ENCODE data around the gene CALHM6.

CALHM6 gene

GRCh38 chr6:116436586-116436985 lies 24.6 kb upstream of the CALHM6 start:
- Mint-ChIP-seq H3K27me3 (no peaks in the 10 kb centered on the region), H3K36me3 (ENCODE audit: low read depth) (no peaks in the 10 kb centered on the region), H3K9me3 (no peaks in the 10 kb centered on the region), H3K4me1 (ENCODE audit: low read depth) (no peaks in the 10 kb centered on the region), H3K27ac (no peak overlapping the region), H3K4me3 (no peak overlapping the region)
- no peak for DNase-seq

DNA sequence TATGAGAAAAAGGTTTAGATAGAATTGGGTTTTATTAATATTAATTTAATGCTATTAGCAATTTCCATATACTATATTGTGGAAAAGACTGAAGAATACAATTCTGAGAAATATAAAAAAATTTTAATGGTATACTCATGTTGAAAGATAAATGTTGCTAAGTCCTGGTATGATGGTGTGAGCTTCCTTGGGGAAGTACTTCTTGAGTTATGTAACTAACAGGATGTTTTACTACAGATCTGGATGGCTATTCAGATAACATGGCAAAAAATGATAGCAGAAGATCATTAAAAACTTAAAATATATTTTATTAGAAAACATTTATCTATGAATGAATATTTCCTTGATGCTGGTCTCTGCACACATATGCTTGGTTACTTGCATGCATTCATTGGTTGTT lies 23.5 kb upstream of the CALHM6 start:
- H3K27me3 Mint-ChIP-seq: peaks cover 8% of the 10 kb centered on the region
- no peaks in the 10 kb centered on the region for H3K4me1 Mint-ChIP-seq (ENCODE audit: low read depth)
- H3K36me3 Mint-ChIP-seq (ENCODE audit: low read depth): no peaks in the 10 kb centered on the region
- H3K9me3 Mint-ChIP-seq: no peaks in the 10 kb centered on the region
- no peak for DNase-seq
- H3K4me3 Mint-ChIP-seq: no peak overlapping the region
- H3K27ac Mint-ChIP-seq: no peak overlapping the region

- H3K27me3 Mint-ChIP-seq: peaks cover 8% of the 10 kb centered on the region
- no peaks in the 10 kb centered on the region for H3K9me3 Mint-ChIP-seq
- no peak for DNase-seq
- no peaks in the 10 kb centered on the region for H3K4me1 Mint-ChIP-seq (ENCODE audit: low read depth)
- H3K27ac Mint-ChIP-seq: no peak overlapping the region
- no peaks in the 10 kb centered on the region for H3K36me3 Mint-ChIP-seq (ENCODE audit: low read depth)
- H3K4me3 Mint-ChIP-seq: no peak overlapping the region
Measured at GRCh38 chr6:116438590-116439448, 22.4 kb upstream of the CALHM6 start.

DNA sequence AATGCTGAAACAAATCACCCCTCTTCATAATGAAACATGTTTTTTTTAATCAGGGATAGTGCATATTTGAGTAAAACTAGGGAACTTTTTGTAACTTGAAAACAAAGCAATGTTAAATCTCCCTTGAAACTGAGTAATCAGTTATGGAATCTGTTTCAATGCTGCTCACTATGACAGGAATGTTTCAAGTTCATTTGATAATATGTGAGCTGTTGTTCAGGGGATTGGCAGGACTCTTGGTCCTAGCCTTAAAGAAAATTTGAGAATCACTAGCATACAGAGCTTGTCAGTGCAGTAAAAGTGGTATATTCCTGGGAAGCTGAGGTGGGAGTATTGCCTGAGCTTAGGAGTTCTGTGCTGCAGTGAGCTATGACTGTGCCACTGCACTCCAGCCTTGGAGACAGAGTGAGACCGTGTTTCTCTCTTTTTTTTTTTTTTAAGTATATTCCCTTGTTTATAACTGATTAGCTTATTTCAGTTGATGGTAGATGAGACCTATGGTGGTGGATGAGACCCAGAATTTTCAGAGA lies 21.6 kb upstream of the CALHM6 start:
- H3K4me1 Mint-ChIP-seq (ENCODE audit: low read depth): peaks cover 4% of the 10 kb centered on the region
- peaks cover 8% of the 10 kb centered on the region for H3K27me3 Mint-ChIP-seq
- no peaks in the 10 kb centered on the region for H3K9me3 Mint-ChIP-seq
- DNase-seq: no peak
- no peak overlapping the region for H3K27ac Mint-ChIP-seq
- no peaks in the 10 kb centered on the region for H3K36me3 Mint-ChIP-seq (ENCODE audit: low read depth)
- no peak overlapping the region for H3K4me3 Mint-ChIP-seq

- H3K4me3 Mint-ChIP-seq: no peak overlapping the region
- peaks cover 8% of the 10 kb centered on the region for H3K27me3 Mint-ChIP-seq
- no peak overlapping the region for H3K27ac Mint-ChIP-seq
- H3K4me1 Mint-ChIP-seq (ENCODE audit: low read depth): peaks cover 13% of the 10 kb centered on the region
- no peaks in the 10 kb centered on the region for H3K36me3 Mint-ChIP-seq (ENCODE audit: low read depth)
- H3K9me3 Mint-ChIP-seq: no peaks in the 10 kb centered on the region
- DNase-seq: no peak
Measured at GRCh38 chr6:116443105-116443504, 18.1 kb upstream of the CALHM6 start.

GRCh38 chr6:116444092-116444491 lies 17.1 kb upstream of the CALHM6 start:
- H3K4me3 Mint-ChIP-seq: no peak overlapping the region
- no peaks in the 10 kb centered on the region for H3K36me3 Mint-ChIP-seq (ENCODE audit: low read depth)
- DNase-seq: no peak
- H3K27ac Mint-ChIP-seq: no peak overlapping the region
- no peaks in the 10 kb centered on the region for H3K9me3 Mint-ChIP-seq
- peaks cover 8% of the 10 kb centered on the region for H3K27me3 Mint-ChIP-seq
- peaks cover 13% of the 10 kb centered on the region for H3K4me1 Mint-ChIP-seq (ENCODE audit: low read depth)

DNA sequence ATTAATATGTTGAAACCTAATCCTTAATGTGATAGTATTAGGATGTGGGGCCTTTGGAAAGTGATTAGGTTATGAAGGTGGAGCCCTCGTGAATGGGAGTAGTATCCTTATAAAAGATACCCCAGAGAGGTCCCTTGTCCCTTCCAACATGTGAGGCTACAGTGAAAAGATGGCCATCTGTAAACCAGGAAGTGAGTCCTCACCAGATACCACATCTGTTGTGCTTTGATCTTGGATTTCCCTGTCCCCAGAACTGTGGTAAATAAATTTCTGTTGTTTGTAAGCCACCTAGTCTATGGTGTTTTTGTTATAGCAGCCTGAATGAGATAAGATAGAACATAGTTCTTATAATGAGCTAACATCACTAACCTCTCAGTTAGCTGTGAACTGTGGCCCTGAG lies 16.6 kb upstream of the CALHM6 start:
- Mint-ChIP-seq H3K27me3 (peaks cover 10% of the 10 kb centered on the region), H3K4me1 (ENCODE audit: low read depth) (peaks cover 13% of the 10 kb centered on the region), H3K9me3 (no peaks in the 10 kb centered on the region), H3K4me3 (no peak overlapping the region), H3K36me3 (ENCODE audit: low read depth) (no peaks in the 10 kb centered on the region), H3K27ac (no peak overlapping the region)
- no peak for DNase-seq

- no peak for DNase-seq
- Mint-ChIP-seq H3K4me3 (no peak overlapping the region), H3K36me3 (ENCODE audit: low read depth) (no peaks in the 10 kb centered on the region), H3K9me3 (no peaks in the 10 kb centered on the region), H3K27ac (no peak overlapping the region), H3K4me1 (ENCODE audit: low read depth) (peaks cover 13% of the 10 kb centered on the region), H3K27me3 (peaks cover 12% of the 10 kb centered on the region)
Measured at GRCh38 chr6:116445102-116445501, 16.1 kb upstream of the CALHM6 start.

DNA sequence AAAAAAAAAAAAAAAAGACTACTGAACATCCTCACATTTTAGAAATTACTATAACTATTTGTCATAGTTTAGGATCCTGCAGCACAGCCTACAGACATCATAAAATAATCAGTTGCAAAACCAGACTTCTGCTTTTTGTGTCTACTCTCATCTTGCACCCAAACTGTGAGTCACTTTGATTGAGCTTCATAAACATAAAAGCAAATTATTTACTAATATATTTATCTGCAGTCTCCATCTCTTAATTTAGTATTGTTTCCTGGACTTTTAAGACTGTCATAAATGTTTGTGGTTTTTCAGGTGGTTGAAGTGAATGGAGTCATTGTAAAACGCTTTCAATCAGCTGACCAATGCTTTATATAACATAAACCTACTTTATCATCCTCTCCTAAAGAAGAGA lies 14.8 kb upstream of the CALHM6 start:
- Mint-ChIP-seq H3K4me1 (ENCODE audit: low read depth) (peaks cover 21% of the 10 kb centered on the region), H3K36me3 (ENCODE audit: low read depth) (no peaks in the 10 kb centered on the region), H3K4me3 (no peak overlapping the region), H3K27me3 (peaks cover 12% of the 10 kb centered on the region), H3K9me3 (no peaks in the 10 kb centered on the region), H3K27ac (no peak overlapping the region)
- DNase-seq: no peak

GRCh38 chr6:116447052-116447451 lies 14.1 kb upstream of the CALHM6 start:
- no peaks in the 10 kb centered on the region for H3K36me3 Mint-ChIP-seq (ENCODE audit: low read depth)
- no peak overlapping the region for H3K27ac Mint-ChIP-seq
- H3K9me3 Mint-ChIP-seq: no peaks in the 10 kb centered on the region
- peaks cover 10% of the 10 kb centered on the region for H3K27me3 Mint-ChIP-seq
- no peak overlapping the region for H3K4me3 Mint-ChIP-seq
- DNase-seq: no peak
- peaks cover 23% of the 10 kb centered on the region for H3K4me1 Mint-ChIP-seq (ENCODE audit: low read depth)

DNA sequence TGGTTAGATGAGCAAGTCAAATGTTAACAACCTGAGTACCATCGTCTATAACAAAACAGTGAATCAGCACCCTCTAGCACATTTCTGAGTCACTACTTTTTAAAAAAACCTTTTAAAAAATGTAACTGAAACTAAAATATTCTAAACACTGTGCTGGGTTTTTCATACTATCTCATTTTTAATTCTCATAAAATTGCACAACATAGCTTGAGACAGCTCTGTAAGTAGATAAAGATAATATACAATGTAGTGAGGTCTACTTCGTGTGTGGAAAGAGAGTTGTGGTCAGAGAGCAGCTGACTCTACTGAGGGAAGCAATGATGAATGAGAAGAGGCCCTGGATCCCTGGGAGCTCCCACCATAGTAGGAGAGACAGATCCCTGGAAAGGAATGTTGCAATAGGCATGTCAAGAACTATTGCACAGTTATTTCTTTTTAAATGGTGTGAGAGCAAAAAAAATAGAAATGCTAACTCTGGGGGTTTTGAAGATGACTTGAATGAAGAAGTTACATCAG lies 13.6 kb upstream of the CALHM6 start:
- Mint-ChIP-seq H3K27ac (no peak overlapping the region), H3K4me1 (ENCODE audit: low read depth) (peaks cover 23% of the 10 kb centered on the region), H3K9me3 (no peaks in the 10 kb centered on the region), H3K36me3 (ENCODE audit: low read depth) (no peaks in the 10 kb centered on the region), H3K4me3 (no peak overlapping the region), H3K27me3 (peaks cover 5% of the 10 kb centered on the region)
- no peak for DNase-seq

DNA sequence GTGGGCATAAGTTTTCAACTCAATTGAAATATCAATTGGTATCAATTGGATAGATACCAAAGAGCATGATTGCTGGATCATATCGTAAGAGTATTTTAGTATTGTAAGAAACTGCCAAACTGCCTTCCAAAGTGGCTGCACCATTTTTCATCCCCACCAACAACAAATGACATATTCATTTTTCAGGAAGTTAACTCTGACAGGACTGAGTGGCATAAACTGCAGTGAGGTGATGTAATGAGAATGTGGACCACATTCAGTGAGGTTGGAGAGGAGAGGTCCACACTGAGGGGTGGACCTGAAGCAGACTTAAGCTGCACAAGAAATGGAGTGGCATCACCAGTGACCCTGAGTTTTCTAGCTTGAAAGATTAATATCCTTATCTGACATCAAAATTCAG lies 11.6 kb upstream of the CALHM6 start:
- peaks cover 5% of the 10 kb centered on the region for H3K27me3 Mint-ChIP-seq
- no peak overlapping the region for H3K4me3 Mint-ChIP-seq
- H3K9me3 Mint-ChIP-seq: no peaks in the 10 kb centered on the region
- H3K36me3 Mint-ChIP-seq (ENCODE audit: low read depth): no peaks in the 10 kb centered on the region
- DNase-seq: no peak
- no peak overlapping the region for H3K27ac Mint-ChIP-seq
- peaks cover 20% of the 10 kb centered on the region for H3K4me1 Mint-ChIP-seq (ENCODE audit: low read depth)

DNA sequence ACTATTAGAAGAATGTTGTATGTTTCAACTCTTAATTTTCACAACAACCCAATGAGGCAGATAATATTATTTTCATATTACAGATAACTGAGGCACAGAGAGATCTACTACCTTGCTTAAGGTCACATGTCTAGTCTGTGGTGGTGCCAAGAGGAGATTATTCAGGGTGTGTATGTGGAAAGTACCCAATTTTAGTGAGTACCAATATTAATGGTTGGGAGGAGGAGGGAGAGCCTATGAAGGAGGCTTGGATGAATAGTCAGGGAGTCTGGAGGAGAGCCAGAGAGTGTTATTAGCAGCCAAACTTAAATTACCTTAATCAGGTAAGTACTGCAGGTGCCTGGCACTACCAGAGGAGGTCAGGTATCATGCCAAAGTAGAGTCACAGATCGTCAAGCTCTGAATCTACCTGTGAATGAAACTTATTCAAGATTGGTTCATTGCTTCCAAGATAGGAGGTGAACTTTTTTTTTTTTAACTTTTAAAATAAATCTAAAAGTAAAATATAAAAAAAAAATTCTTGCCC lies 10.9 kb upstream of the CALHM6 start:
- Mint-ChIP-seq H3K4me3 (no peak overlapping the region), H3K4me1 (ENCODE audit: low read depth) (peaks cover 15% of the 10 kb centered on the region), H3K27ac (no peak overlapping the region), H3K27me3 (peaks cover 5% of the 10 kb centered on the region), H3K36me3 (ENCODE audit: low read depth) (no peaks in the 10 kb centered on the region), H3K9me3 (no peaks in the 10 kb centered on the region)
- no peak for DNase-seq

DNA sequence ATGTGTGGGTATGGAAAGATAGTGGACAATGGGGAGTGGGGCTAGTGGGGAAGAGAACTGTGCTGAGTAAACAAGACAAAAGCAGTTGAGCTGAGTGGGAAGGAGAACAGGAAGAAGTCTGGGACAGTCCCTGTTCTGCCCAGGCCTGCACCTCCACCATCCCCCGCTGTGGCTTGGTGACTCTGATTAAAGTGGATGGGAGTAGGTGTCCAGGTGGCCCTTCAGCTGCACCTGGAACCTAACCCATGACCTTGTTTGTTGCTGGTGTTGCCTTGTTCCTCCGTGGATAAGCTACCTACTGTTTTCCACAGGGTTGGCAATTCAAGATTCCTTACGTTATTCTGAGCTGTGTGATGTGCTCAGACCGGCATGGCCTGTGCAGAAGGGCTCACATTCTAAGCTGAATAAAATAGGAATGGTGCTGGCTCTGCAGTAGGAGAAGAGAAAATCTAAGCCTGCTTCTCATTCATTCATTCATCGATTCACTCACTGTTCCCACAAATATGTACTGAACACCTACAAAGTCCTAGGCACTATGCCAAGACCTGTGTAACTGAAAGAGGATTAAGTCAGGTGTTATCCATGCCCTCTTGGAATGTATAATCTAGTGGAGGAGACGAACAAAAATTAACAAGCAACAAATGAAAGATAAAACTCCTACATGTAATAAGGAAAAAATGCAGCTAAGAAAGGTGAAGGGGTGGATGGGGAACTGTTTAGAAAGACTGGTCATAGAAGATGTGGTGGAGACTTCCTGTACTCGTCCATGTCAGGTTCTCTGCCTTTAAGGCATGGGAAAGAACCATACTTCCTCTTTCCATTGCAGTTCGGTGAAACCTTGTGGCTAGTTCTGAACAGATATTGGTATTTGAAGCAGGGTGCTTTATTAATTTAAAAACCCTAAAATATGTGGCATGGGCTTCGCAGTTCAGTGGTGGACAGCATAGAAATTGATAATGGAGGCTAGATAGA lies 10.1 kb upstream of the CALHM6 start:
- no peak for DNase-seq
- Mint-ChIP-seq H3K4me1 (ENCODE audit: low read depth) (peaks cover 14% of the 10 kb centered on the region), H3K27ac (no peak overlapping the region), H3K27me3 (peaks cover 5% of the 10 kb centered on the region), H3K4me3 (no peak overlapping the region), H3K9me3 (no peaks in the 10 kb centered on the region), H3K36me3 (ENCODE audit: low read depth) (no peaks in the 10 kb centered on the region)

Data from activated T-cell treated with anti-CD3 and anti-CD28 coated beads, Interleukin-2, amount 50 U/mL, for 24 hours (primary cell).